Measurements from ENCODE around the gene RASA3. TPM values are rescaled to one million over a fixed set of nuclear protein-coding genes. Genes with fewer than 3 reads are reported as not detected.

Gene RASA3
- total RNA-seq, 1 experiment from 2014 or later = 18.6 TPM

DNA sequence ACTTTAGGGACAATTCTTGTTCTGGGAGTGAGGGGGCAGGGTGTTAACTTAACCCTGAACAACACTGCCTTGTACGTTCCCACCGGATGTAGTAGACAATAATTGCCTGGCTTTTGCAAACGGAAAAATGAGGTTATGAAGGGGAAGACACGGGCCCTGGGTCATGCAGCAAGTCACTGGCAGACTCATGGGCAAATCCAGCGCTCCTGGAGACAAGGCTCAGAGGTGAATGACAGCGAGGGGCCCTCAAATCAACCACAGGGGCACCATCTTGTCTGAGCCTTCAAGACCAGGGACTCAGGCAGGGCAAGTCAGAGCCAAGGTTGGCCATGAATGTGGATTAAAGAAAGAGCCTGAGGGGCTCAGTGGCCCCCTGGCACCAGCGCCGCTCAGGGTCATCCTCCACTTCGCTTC, 2.8 kb downstream of the RASA3 start:
- no peak for TF ChIP-seq FOSL1 (IDR thresholded peaks at IDR 0.05; ENCODE audit: low read depth)
- no peak for TF ChIP-seq EZH2 (IDR thresholded peaks at IDR 0.05)
- TF ChIP-seq ZNF274 (IDR thresholded peaks at IDR 0.05; ENCODE audit: low read depth, low read length) = no peak
- TF ChIP-seq RAD21 (IDR thresholded peaks at IDR 0.05; ENCODE audit: low read depth) = no peak
- no peak for TF ChIP-seq YY1 (IDR thresholded peaks at IDR 0.05; ENCODE audit: extremely low read depth, insufficient replicate concordance, low read depth, low read length)
- no peak for TF ChIP-seq POLR2AphosphoS5 (IDR thresholded peaks at IDR 0.05; ENCODE audit: low read depth, low read length)
- TF ChIP-seq, protein P1, sequence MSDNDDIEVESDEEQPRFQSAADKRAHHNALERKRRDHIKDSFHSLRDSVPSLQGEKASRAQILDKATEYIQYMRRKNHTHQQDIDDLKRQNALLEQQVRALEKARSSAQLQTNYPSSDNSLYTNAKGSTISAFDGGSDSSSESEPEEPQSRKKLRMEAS (IDR thresholded peaks at IDR 0.05) = no peak
- no peak for TF ChIP-seq ZFX (IDR thresholded peaks at IDR 0.05)
- no peak for TF ChIP-seq ELF1 (IDR thresholded peaks at IDR 0.05; ENCODE audit: borderline replicate concordance, low read depth)
- TF ChIP-seq, protein P2, sequence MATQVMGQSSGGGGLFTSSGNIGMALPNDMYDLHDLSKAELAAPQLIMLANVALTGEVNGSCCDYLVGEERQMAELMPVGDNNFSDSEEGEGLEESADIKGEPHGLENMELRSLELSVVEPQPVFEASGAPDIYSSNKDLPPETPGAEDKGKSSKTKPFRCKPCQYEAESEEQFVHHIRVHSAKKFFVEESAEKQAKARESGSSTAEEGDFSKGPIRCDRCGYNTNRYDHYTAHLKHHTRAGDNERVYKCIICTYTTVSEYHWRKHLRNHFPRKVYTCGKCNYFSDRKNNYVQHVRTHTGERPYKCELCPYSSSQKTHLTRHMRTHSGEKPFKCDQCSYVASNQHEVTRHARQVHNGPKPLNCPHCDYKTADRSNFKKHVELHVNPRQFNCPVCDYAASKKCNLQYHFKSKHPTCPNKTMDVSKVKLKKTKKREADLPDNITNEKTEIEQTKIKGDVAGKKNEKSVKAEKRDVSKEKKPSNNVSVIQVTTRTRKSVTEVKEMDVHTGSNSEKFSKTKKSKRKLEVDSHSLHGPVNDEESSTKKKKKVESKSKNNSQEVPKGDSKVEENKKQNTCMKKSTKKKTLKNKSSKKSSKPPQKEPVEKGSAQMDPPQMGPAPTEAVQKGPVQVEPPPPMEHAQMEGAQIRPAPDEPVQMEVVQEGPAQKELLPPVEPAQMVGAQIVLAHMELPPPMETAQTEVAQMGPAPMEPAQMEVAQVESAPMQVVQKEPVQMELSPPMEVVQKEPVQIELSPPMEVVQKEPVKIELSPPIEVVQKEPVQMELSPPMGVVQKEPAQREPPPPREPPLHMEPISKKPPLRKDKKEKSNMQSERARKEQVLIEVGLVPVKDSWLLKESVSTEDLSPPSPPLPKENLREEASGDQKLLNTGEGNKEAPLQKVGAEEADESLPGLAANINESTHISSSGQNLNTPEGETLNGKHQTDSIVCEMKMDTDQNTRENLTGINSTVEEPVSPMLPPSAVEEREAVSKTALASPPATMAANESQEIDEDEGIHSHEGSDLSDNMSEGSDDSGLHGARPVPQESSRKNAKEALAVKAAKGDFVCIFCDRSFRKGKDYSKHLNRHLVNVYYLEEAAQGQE (IDR thresholded peaks at IDR 0.05; ENCODE audit: low read depth) = no peak
- no peak for TF ChIP-seq EZH2phosphoT487 (IDR thresholded peaks at IDR 0.05; ENCODE audit: borderline replicate concordance)
- TF ChIP-seq CBX3 (IDR thresholded peaks at IDR 0.05; ENCODE audit: low read depth) = no peak
- TF ChIP-seq SP1 (IDR thresholded peaks at IDR 0.05; ENCODE audit: low read depth) = no peak
- no peak for TF ChIP-seq ATF3 (IDR thresholded peaks at IDR 0.05)
- no peak for TF ChIP-seq SIN3A (IDR thresholded peaks at IDR 0.05; ENCODE audit: low read depth)
- no peak for TF ChIP-seq CTCF (IDR thresholded peaks at IDR 0.05 in 2 of 3, conservative IDR thresholded peaks at IDR 0.05 in 1 of 3; ENCODE audit: borderline replicate concordance in 1 of 3, insufficient read depth in 1 of 3, low read depth in 2 of 3, low read length in 2 of 3)
- Histone ChIP-seq H3K4me2 (ENCODE audit: low read length) (peak overlapping the region; percentile 94), H3K36me3 (ENCODE audit: control insufficient read depth in 1 of 2, insufficient read depth in 2 of 2, low read length in 2 of 2) (no peaks in the 10 kb centered on the region), H3K9me3 (ENCODE audit: control insufficient read depth in 1 of 2, insufficient read depth in 1 of 2, low read depth in 1 of 2, low read length in 2 of 2) (no peaks in the 10 kb centered on the region), H2AFZ (ENCODE audit: low read depth, low read length, poor library complexity, severe bottlenecking) (no peak overlapping the region), H3K4me1 (ENCODE audit: control insufficient read depth in 1 of 2, insufficient read depth in 2 of 2, low read length in 2 of 2) (peaks cover 30 to 50% of the 10 kb centered on the region in 2 experiments), H3K9me2 (ENCODE audit: insufficient read depth) (no peaks in the 10 kb centered on the region), H3K4me3 (replicated peaks in 1 of 2; ENCODE audit: low read depth in 1 of 2, low read length in 2 of 2) (peak overlapping the region; percentile 36 to 50), H3K9ac (ENCODE audit: low read length) (peak overlapping the region; percentile 59), H3K27ac (ENCODE audit: low read depth, low read length) (peak overlapping the region; percentile 60), H3K79me2 (ENCODE audit: insufficient read depth, low read length) (peaks cover 70% of the 10 kb centered on the region), H4K20me1 (ENCODE audit: insufficient read depth) (no peaks in the 10 kb centered on the region), H3K27me3 (ENCODE audit: insufficient read depth, low read length) (no peaks in the 10 kb centered on the region)
- intact Hi-C loops (cut with micrococcal nuclease) = loop anchor here (2.0 kb wide), 1 partner anchor 65 kb away; no protein-coding TSS in a partner anchor
- RAD21 ChIA-PET (ENCODE audit: low non-redundant PET in 1 of 2, low total read pairs in 2 of 2, uncharacterized antibody in 2 of 2, unreplicated experiment in 2 of 2) = no interaction called here
- POLR2A ChIA-PET = no interaction called here
- CTCF ChIA-PET = no interaction called here
- no peak for DNase-seq (ENCODE audit: low read depth, low spot score)
- no TSS peak for BruUV-seq (replicated peaks)
- no peak for ATAC-seq

Data from HCT116 (cell line).